ENCODE measurements around the gene DNAJC4. TPM values are rescaled to one million over a fixed set of nuclear protein-coding genes. Genes with fewer than 3 reads are reported as not detected.

The DNAJC4 gene
- total and polyA plus RNA-seq, 9 of the 15 experiments (the other 6 are each of a cell fraction or from before 2014, with no cell fraction given), result 4.0 to 32.6 (median 19.9) TPM

DNA sequence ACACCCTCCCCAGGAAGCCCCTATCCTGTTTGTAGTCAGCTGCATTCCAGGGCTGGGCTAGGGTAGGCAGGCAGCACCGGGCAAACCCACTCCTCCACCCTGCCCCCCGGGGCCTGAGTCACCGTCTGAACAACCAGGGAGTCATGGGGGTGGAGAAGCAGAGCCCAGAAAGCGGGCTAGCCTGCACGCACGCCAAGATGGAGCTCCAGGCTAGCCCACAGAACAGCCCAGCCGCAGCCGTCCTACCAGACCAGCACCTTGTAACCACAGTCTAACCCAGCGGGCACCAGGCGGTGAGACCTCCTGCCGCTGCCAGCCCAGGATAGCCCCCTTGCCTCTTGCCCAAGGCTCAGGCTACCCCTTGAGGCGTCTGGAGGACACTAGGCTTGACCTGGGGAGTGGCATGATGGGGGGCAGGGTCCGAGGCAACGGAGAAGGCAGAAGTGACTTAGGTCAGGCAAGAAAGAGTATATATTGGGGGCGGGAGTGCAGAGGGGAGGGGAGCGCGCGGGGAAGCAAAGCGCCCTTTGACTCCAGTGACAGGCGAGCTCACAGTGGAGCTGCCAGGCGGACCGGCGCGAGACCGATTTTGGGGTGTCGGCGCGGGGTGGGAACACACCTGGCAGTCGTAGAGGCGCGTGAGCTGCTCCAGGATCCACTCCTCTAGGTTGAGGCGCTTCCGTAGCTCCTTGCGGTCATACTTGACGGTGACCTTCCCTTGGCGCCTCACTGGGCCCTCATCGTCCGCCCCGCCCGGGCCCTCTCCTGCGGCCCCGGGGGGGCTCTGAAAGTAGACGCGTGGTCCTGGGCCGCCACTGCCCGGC is 15.7 kb downstream of the DNAJC4 start (continued):
- TF ChIP-seq, protein P1, sequence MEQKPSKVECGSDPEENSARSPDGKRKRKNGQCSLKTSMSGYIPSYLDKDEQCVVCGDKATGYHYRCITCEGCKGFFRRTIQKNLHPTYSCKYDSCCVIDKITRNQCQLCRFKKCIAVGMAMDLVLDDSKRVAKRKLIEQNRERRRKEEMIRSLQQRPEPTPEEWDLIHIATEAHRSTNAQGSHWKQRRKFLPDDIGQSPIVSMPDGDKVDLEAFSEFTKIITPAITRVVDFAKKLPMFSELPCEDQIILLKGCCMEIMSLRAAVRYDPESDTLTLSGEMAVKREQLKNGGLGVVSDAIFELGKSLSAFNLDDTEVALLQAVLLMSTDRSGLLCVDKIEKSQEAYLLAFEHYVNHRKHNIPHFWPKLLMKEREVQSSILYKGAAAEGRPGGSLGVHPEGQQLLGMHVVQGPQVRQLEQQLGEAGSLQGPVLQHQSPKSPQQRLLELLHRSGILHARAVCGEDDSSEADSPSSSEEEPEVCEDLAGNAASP (IDR thresholded peaks at IDR 0.05), result no peak
- TF ChIP-seq, protein P2, sequence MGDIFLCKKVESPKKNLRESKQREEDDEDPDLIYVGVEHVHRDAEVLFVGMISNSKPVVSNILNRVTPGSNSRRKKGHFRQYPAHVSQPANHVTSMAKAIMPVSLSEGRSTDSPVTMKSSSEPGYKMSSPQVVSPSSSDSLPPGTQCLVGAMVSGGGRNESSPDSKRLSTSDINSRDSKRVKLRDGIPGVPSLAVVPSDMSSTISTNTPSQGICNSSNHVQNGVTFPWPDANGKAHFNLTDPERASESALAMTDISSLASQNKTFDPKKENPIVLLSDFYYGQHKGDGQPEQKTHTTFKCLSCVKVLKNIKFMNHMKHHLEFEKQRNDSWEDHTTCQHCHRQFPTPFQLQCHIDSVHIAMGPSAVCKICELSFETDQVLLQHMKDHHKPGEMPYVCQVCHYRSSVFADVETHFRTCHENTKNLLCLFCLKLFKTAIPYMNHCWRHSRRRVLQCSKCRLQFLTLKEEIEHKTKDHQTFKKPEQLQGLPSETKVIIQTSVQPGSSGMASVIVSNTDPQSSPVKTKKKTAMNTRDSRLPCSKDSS (IDR thresholded peaks at IDR 0.05; ENCODE audit: low read depth, partially characterized antibody), result no peak
- no peak for TF ChIP-seq U2AF2 (optimal IDR thresholded peaks at IDR 0.05; ENCODE audit: low read depth, low read length)
- TF ChIP-seq, protein P3, sequence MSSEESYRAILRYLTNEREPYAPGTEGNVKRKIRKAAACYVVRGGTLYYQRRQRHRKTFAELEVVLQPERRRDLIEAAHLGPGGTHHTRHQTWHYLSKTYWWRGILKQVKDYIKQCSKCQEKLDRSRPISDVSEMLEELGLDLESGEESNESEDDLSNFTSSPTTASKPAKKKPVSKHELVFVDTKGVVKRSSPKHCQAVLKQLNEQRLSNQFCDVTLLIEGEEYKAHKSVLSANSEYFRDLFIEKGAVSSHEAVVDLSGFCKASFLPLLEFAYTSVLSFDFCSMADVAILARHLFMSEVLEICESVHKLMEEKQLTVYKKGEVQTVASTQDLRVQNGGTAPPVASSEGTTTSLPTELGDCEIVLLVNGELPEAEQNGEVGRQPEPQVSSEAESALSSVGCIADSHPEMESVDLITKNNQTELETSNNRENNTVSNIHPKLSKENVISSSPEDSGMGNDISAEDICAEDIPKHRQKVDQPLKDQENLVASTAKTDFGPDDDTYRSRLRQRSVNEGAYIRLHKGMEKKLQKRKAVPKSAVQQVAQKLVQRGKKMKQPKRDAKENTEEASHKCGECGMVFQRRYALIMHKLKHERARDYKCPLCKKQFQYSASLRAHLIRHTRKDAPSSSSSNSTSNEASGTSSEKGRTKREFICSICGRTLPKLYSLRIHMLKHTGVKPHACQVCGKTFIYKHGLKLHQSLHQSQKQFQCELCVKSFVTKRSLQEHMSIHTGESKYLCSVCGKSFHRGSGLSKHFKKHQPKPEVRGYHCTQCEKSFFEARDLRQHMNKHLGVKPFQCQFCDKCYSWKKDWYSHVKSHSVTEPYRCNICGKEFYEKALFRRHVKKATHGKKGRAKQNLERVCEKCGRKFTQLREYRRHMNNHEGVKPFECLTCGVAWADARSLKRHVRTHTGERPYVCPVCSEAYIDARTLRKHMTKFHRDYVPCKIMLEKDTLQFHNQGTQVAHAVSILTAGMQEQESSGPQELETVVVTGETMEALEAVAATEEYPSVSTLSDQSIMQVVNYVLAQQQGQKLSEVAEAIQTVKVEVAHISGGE (CRISPR knock-in tag; IDR thresholded peaks at IDR 0.05), result no peak
- TF ChIP-seq, protein P4, sequence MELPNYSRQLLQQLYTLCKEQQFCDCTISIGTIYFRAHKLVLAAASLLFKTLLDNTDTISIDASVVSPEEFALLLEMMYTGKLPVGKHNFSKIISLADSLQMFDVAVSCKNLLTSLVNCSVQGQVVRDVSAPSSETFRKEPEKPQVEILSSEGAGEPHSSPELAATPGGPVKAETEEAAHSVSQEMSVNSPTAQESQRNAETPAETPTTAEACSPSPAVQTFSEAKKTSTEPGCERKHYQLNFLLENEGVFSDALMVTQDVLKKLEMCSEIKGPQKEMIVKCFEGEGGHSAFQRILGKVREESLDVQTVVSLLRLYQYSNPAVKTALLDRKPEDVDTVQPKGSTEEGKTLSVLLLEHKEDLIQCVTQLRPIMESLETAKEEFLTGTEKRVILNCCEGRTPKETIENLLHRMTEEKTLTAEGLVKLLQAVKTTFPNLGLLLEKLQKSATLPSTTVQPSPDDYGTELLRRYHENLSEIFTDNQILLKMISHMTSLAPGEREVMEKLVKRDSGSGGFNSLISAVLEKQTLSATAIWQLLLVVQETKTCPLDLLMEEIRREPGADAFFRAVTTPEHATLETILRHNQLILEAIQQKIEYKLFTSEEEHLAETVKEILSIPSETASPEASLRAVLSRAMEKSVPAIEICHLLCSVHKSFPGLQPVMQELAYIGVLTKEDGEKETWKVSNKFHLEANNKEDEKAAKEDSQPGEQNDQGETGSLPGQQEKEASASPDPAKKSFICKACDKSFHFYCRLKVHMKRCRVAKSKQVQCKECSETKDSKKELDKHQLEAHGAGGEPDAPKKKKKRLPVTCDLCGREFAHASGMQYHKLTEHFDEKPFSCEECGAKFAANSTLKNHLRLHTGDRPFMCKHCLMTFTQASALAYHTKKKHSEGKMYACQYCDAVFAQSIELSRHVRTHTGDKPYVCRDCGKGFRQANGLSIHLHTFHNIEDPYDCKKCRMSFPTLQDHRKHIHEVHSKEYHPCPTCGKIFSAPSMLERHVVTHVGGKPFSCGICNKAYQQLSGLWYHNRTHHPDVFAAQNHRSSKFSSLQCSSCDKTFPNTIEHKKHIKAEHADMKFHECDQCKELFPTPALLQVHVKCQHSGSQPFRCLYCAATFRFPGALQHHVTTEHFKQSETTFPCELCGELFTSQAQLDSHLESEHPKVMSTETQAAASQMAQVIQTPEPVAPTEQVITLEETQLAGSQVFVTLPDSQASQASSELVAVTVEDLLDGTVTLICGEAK (IDR thresholded peaks at IDR 0.05), result no peak
- TF ChIP-seq, protein P4 (CRISPR knock-in tag; IDR thresholded peaks at IDR 0.05), result no peak
